HEK293 (cell line): ENCODE results near the gene ABCA3.
A peak's percentile ranks its signal among the peaks of the same experiment; 100 is the strongest.

Source experiments
- BCL11B ChIP-seq: fragments of 450-650 bp; formaldehyde crosslinking; IDR thresholded peaks from 2 replicates; pipeline ENCODE4 v1.5.1; 2016; ENCODE audit warnings: low read depth, missing biosample characterization, missing genetic modification characterization
- REST ChIP-seq: fragments of 450-650 bp; formaldehyde crosslinking; IDR thresholded peaks from 2 replicates; pipeline ENCODE4 v1.5.1; 2016; ENCODE audit warnings: missing biosample characterization, missing genetic modification characterization
- SCRT2 ChIP-seq: fragments of 450-650 bp; formaldehyde crosslinking; IDR thresholded peaks from 2 replicates; pipeline ENCODE4 v1.5.1; 2016; ENCODE audit warnings: missing biosample characterization, missing genetic modification characterization
- SP7 ChIP-seq: fragments of 450-650 bp; formaldehyde crosslinking; IDR thresholded peaks from 2 replicates; pipeline ENCODE4 v1.5.1; 2016; ENCODE audit warnings: missing biosample characterization, missing genetic modification characterization
- YY1 ChIP-seq: fragments of 450-650 bp; formaldehyde crosslinking; IDR thresholded peaks from 2 replicates; pipeline ENCODE4 v1.5.1; 2018; ENCODE audit warnings: missing biosample characterization, missing genetic modification characterization
- ZNF146 ChIP-seq: fragments of 450-650 bp; formaldehyde crosslinking; IDR thresholded peaks from 2 replicates; pipeline ENCODE4 v1.5.1; 2016; ENCODE audit warnings: missing biosample characterization, missing genetic modification characterization
- TF ChIP-seq, protein P1 (sequence below): fragments of 450-650 bp; formaldehyde crosslinking; IDR thresholded peaks from 2 replicates; pipeline ENCODE4 v1.5.1; 2016; ENCODE audit warnings: missing biosample characterization, missing genetic modification characterization
- TF ChIP-seq, protein P2 (sequence below): fragments of 450-650 bp; formaldehyde crosslinking; IDR thresholded peaks from 2 replicates; pipeline ENCODE4 v1.5.1; 2016; ENCODE audit warnings: missing biosample characterization, missing genetic modification characterization

DNA sequence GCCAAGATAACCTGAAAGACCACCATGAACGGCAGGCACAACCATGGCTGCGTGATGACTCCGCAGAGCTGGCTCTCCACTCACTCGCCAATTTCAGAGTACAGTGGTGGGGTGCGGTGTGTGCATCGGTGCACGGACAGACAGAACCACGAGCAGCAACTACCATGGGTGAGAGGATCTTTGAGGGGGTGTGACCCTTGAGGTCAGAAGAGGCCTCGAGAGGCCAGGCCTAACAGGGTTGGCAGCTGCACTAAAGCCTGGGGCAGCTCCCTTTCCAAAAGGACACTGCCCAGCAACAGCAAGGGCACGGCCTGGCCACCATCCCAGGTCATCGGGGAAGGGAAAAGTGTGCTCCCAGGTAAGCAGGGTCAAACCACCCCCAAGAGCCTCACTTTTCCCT is 87.2 kb downstream of the ABCA3 start:
- TF ChIP-seq, protein P1, sequence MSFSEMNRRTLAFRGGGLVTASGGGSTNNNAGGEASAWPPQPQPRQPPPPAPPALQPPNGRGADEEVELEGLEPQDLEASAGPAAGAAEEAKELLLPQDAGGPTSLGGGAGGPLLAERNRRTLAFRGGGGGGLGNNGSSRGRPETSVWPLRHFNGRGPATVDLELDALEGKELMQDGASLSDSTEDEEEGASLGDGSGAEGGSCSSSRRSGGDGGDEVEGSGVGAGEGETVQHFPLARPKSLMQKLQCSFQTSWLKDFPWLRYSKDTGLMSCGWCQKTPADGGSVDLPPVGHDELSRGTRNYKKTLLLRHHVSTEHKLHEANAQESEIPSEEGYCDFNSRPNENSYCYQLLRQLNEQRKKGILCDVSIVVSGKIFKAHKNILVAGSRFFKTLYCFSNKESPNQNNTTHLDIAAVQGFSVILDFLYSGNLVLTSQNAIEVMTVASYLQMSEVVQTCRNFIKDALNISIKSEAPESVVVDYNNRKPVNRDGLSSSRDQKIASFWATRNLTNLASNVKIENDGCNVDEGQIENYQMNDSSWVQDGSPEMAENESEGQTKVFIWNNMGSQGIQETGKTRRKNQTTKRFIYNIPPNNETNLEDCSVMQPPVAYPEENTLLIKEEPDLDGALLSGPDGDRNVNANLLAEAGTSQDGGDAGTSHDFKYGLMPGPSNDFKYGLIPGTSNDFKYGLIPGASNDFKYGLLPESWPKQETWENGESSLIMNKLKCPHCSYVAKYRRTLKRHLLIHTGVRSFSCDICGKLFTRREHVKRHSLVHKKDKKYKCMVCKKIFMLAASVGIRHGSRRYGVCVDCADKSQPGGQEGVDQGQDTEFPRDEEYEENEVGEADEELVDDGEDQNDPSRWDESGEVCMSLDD (tag by site-specific recombination), result no peak
- TF ChIP-seq, protein P2, sequence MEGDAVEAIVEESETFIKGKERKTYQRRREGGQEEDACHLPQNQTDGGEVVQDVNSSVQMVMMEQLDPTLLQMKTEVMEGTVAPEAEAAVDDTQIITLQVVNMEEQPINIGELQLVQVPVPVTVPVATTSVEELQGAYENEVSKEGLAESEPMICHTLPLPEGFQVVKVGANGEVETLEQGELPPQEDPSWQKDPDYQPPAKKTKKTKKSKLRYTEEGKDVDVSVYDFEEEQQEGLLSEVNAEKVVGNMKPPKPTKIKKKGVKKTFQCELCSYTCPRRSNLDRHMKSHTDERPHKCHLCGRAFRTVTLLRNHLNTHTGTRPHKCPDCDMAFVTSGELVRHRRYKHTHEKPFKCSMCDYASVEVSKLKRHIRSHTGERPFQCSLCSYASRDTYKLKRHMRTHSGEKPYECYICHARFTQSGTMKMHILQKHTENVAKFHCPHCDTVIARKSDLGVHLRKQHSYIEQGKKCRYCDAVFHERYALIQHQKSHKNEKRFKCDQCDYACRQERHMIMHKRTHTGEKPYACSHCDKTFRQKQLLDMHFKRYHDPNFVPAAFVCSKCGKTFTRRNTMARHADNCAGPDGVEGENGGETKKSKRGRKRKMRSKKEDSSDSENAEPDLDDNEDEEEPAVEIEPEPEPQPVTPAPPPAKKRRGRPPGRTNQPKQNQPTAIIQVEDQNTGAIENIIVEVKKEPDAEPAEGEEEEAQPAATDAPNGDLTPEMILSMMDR, result no peak
- TF ChIP-seq REST (no peak), SP7 (no peak), SCRT2 (no peak), ZNF146 (tag by site-specific recombination) (no peak), YY1 (tag by site-specific recombination) (no peak), BCL11B (tag by site-specific recombination) (0 out of 2 replicates have a peak, but pooled peaks have one; percentile 20)
